Testis (tissue), 3 donors: ENCODE results near the gene TNXB. TPM values are rescaled to one million over a fixed set of nuclear protein-coding genes. Genes with fewer than 3 reads are reported as not detected.

Experiments
- DNase-seq: peaks from one replicate; pipeline ENCODE4 v3.0.0-alpha.2; 2019
- H3K27ac ChIP-seq, 2 donors: fragments of 200-600 bp; sonication (generic); one replicate each; pipeline ENCODE4 v1.5.1; 2019
- H3K27me3 ChIP-seq: fragments of 200-600 bp; sonication (generic); one replicate; pipeline ENCODE4 v1.5.1; 2019
- H3K36me3 ChIP-seq: fragments of 200-600 bp; sonication (generic); one replicate; pipeline ENCODE4 v1.5.1; 2017; ENCODE audit warnings: low read depth; ENCODE audit errors: missing control alignments
- H3K4me1 ChIP-seq: fragments of 200-600 bp; sonication (generic); one replicate; pipeline ENCODE4 v1.5.1; 2019
- H3K4me3 ChIP-seq, 2 donors: fragments of 200-600 bp; sonication (generic); one replicate each; pipeline ENCODE4 v1.5.1; 2017 to 2019
- H3K9me3 ChIP-seq: fragments of 200-600 bp; sonication (generic); one replicate; pipeline ENCODE4 v1.5.1; 2017
- POLR2A ChIP-seq: fragments of 450-650 bp; IDR thresholded peaks from one replicate; pipeline ENCODE4 v1.6.1; 2017; ENCODE audit warnings: antibody characterized with exemption, mild to moderate bottlenecking, moderate library complexity
- WGBS, 2 donors: methylation state at CpG; one replicate each; pipeline ENCODE4 v1.1.5; 2018; 5-methylcytosine and 5-hydroxymethylcytosine counted together
- intact Hi-C: fragments of 100-400 bp; cut with DNase I; formaldehyde crosslinking; loops from one replicate; pipeline ENCODE4 v1.15.1; 2023; ENCODE audit warnings: low total_unique reads
- polyA plus RNA-seq: library from polyadenylated mRNA; stranded (reverse); fragments of 350-450 nt; fragmentation: Illumina TruSeq; extraction: RNeasy Lipid Tissue Mini Kit (QIAGEN cat#74804); gene quantifications from one replicate; pipeline ENCODE4 v1.2.3, GENCODE V29; 2014; ENCODE audit warnings: low read depth, low replicate concordance; ENCODE audit not compliant: insufficient read depth
- total RNA-seq, 2 donors: library from RNA; depleted of rRNA; stranded (reverse); fragments of >200 nt; gene quantifications; one replicate each; pipeline ENCODE4 v1.2.3, GENCODE V29; 2016
- TF ChIP-seq, protein P1 (sequence below), 3 experiments: fragments of 450-650 bp in 2 of 3; fragments of 200-600 bp in 1 of 3; sonication (generic) in 1 of 3; IDR thresholded peaks; one replicate each; pipeline ENCODE4 v1.5.1; 2016 to 2019; ENCODE audit warnings: antibody characterized with exemption in 3 of 3, mild to moderate bottlenecking in 2 of 3, moderate library complexity in 1 of 3

Gene TNXB
- total and polyA plus RNA-seq, 3 donors from 2014 or later: 42.4 to 78.2 (median 44.0) TPM

GRCh38 chr6:32117461-32117860 lies 8.3 kb upstream of the TNXB start:
- intact Hi-C loops: no loop called here
- no peak for DNase-seq
- H3K27ac ChIP-seq: no peak overlapping the region
- TF ChIP-seq POLR2A: no peak
- WGBS, 2 donors: 77 to 82% methylated on average over 5 to 9 of the region's 9 CpGs
- H3K27me3 ChIP-seq: no peaks in the 10 kb centered on the region
- peaks cover 15% of the 10 kb centered on the region for H3K4me1 ChIP-seq
- no peaks in the 10 kb centered on the region for H3K9me3 ChIP-seq
- H3K36me3 ChIP-seq: no peaks in the 10 kb centered on the region
- no peak overlapping the region for H3K4me3 ChIP-seq

GRCh38 chr6:32116674-32117073 lies 7.5 kb upstream of the TNXB start:
- TF ChIP-seq POLR2A: no peak
- TF ChIP-seq, protein P1, sequence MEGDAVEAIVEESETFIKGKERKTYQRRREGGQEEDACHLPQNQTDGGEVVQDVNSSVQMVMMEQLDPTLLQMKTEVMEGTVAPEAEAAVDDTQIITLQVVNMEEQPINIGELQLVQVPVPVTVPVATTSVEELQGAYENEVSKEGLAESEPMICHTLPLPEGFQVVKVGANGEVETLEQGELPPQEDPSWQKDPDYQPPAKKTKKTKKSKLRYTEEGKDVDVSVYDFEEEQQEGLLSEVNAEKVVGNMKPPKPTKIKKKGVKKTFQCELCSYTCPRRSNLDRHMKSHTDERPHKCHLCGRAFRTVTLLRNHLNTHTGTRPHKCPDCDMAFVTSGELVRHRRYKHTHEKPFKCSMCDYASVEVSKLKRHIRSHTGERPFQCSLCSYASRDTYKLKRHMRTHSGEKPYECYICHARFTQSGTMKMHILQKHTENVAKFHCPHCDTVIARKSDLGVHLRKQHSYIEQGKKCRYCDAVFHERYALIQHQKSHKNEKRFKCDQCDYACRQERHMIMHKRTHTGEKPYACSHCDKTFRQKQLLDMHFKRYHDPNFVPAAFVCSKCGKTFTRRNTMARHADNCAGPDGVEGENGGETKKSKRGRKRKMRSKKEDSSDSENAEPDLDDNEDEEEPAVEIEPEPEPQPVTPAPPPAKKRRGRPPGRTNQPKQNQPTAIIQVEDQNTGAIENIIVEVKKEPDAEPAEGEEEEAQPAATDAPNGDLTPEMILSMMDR (IDR thresholded peaks at IDR 0.05): peak in 2 of 3 experiments; percentile 10 to 46
- Histone ChIP-seq H3K4me3 (no peak overlapping the region), H3K9me3 (no peaks in the 10 kb centered on the region), H3K36me3 (no peaks in the 10 kb centered on the region), H3K27ac (no peak overlapping the region), H3K4me1 (peaks cover 23% of the 10 kb centered on the region), H3K27me3 (no peaks in the 10 kb centered on the region)
- no peak for DNase-seq
- WGBS, 2 donors: 89 to 94% methylated on average over 7 of the region's 7 CpGs
- intact Hi-C loops: no loop called here

DNA sequence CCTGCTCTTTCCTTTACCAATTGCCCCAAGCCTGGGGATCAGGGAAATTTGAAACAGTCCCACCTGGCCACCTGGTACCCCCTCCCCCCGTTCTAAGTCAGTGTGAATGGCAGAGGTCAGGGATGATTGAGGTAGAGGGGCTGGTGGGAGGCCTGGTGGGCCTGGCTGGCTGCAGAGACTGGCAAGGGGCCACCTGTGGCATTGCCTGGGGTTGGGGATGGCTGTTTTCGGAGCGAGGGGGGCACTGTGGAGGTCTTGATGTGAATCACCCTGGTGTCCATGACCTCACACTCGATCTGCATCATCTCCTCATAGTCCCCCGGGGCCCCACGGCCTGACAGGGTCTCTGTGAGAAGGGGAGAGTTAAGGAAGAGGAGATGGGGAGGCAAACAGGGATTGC lies 6.5 kb upstream of the TNXB start:
- TF ChIP-seq, protein P1 (IDR thresholded peaks at IDR 0.05): no peak
- no peak for TF ChIP-seq POLR2A
- no peak overlapping the region for H3K4me3 ChIP-seq
- DNase-seq: no peak
- no peaks in the 10 kb centered on the region for H3K9me3 ChIP-seq
- no peaks in the 10 kb centered on the region for H3K27me3 ChIP-seq
- intact Hi-C loops: no loop called here
- peaks cover 27% of the 10 kb centered on the region for H3K4me1 ChIP-seq
- no peaks in the 10 kb centered on the region for H3K36me3 ChIP-seq
- H3K27ac ChIP-seq: no peak overlapping the region
- 86 to 88% methylated on average over 6 of the region's 6 CpGs for WGBS, 2 donors

DNA sequence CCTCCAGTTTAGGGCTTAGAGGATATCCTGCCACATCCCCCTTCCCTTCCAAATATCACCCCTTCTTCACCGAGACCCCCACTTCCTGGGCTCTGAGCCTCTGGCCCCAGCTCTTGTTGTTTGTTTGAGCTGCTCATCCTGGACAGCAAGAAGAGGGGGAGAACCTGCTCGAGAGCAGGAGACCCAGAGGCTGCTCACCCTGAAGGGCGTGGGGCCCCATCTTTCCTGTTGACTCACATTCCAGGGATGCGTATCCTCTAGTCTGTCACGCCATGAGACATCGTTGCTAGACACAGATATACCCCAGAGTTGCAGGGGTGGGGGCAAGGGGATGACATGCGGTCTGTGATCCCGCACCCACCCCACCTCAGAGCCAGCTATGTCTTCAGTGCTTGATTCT lies 5.7 kb upstream of the TNXB start:
- no peaks in the 10 kb centered on the region for H3K36me3 ChIP-seq
- H3K9me3 ChIP-seq: no peaks in the 10 kb centered on the region
- peaks cover 30% of the 10 kb centered on the region for H3K4me1 ChIP-seq
- H3K4me3 ChIP-seq: no peak overlapping the region
- 83 to 88% methylated on average over 8 of the region's 8 CpGs for WGBS, 2 donors
- no peaks in the 10 kb centered on the region for H3K27me3 ChIP-seq
- intact Hi-C loops: no loop called here
- TF ChIP-seq, protein P1 (IDR thresholded peaks at IDR 0.05): no peak
- TF ChIP-seq POLR2A: no peak
- no peak overlapping the region for H3K27ac ChIP-seq
- DNase-seq: no peak

DNA sequence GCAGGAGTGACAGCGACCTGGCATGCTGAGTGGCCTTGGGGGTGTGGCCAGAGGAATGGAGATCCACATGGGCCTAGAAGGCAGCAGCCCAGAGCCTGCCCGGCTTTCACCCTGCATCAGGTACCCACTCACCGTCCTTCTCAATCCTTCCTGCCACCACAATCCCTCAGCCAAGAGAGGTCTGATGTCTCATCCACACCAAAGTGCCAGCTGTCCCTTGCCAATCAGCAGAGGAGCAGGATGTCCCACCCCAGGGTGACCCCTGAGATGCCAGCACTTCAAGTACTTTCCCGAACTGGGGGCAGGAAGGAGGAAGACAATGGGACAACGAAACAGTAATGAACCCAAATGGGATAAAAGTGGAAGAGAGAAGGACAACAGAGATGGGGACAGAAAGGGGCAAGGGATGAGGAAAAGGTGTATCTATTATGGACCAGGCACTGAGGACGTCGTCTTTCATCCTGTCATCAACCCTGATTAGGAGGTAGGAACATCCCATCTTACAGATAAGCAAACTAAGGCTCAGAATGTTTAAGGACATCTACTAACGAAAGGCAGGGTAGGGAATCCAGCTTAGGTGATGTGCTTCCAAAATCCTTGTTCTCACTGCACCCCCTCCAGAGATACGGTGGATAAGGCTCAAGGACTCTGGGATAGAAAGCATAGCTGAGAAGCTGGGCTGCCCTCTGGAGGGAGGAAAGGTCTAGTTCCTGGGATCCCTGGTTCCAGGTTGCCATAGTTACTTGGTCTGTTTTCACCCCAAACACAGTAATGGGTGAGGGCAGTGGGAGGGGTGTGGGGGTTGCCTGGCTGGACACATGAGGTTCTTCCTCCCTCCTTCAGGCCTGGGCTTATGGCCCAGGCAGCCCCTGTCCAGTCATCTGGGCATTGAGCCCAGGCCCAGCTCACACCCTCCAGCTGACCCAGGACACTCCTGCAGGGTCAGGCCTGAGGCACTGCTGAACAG lies 4.5 kb upstream of the TNXB start:
- Histone ChIP-seq H3K9me3 (no peaks in the 10 kb centered on the region), H3K27ac (peak overlapping the region in 1 of 2 donors; percentile 18), H3K4me3 (no peak overlapping the region), H3K4me1 (peaks cover 37% of the 10 kb centered on the region), H3K36me3 (no peaks in the 10 kb centered on the region), H3K27me3 (no peaks in the 10 kb centered on the region)
- intact Hi-C loops: no loop called here
- TF ChIP-seq POLR2A: no peak
- TF ChIP-seq, protein P1 (IDR thresholded peaks at IDR 0.05): peak; percentile 36 to 68 (median 61)
- DNase-seq: peak; percentile 92
- 56 to 60% methylated on average over 9 of the region's 9 CpGs for WGBS, 2 donors
